GM12878 (cell line): ENCODE results near the gene GNAQ. TPM values are rescaled to one million over a fixed set of nuclear protein-coding genes. Genes with fewer than 3 reads are reported as not detected.

Experiments
- ATAC-seq: fragments of 200-7000 bp; cut with Tn5 transposase; 3 replicates; pipeline ENCODE4 v1.9.1; 2020; ENCODE audit warnings: mild to moderate bottlenecking, moderate library complexity
- BruUV-seq: library from RNA; stranded (reverse); fragments of 400-500 nt; replicated peaks from 2 replicates; lab custom pipeline; 2021; lab: Mats Ljungman, UMichigan
- CTCF ChIA-PET: fragments of 300-600 bp; sonication (Branson Sonifier 250); formaldehyde crosslinking; extraction: SDS; loops from one replicate; lab custom pipeline; 2021; ENCODE audit warnings: inconsistent platforms; lab: Yijun Ruan, JAX
- POLR2A ChIA-PET: fragments of 350-600 bp; formaldehyde crosslinking; extraction: SDS; loops from one replicate; lab custom pipeline; 2021; ENCODE audit warnings: inconsistent platforms; lab: Charles Lee
- RAD21 ChIA-PET: fragments of 300-600 bp; sonication (Branson Sonifier 250); formaldehyde crosslinking; loops from one replicate; lab custom pipeline; 2023; ENCODE audit warnings: antibody characterized with exemption; ENCODE audit not compliant: unreplicated experiment; lab: Charles Lee
- SMC1A ChIA-PET: fragments of 300-600 bp; sonication (Branson Sonifier 250); formaldehyde crosslinking; loops from one replicate; lab custom pipeline; 2023; ENCODE audit not compliant: unreplicated experiment, uncharacterized antibody; lab: Charles Lee
- DNase-seq: peaks from one replicate; pipeline ENCODE4 v3.0.0-alpha.2; 2011; ENCODE audit warnings: low read depth, low spot score
- FAIRE-seq: peaks from 3 replicates; lab custom pipeline; 2011; peaks lifted over from hg19 to GRCh38; lab: Jason Lieb, UNC
- H2AFZ ChIP-seq: 2 replicates; pipeline ENCODE4 v1.6.0; 2011; ENCODE audit warnings: low read depth, low read length, control low read depth; ENCODE audit not compliant: control insufficient read depth
- H3K27ac ChIP-seq: 2 replicates; pipeline ENCODE4 v1.5.1; 2011; ENCODE audit warnings: control low read depth; ENCODE audit not compliant: control insufficient read depth, insufficient read depth
- H3K27me3 ChIP-seq, 2 experiments: replicated peaks in 1 of 2; 2 replicates each; pipeline versions ENCODE4 v1.6.0 to v1.6.1; 2011; ENCODE audit warnings: low read length in 1 of 2; ENCODE audit not compliant: control insufficient read depth in 2 of 2, insufficient read depth in 2 of 2
- H3K36me3 ChIP-seq, 2 experiments: 2 replicates each; pipeline ENCODE4 v1.5.1; 2011; ENCODE audit warnings: low read length in 1 of 2; ENCODE audit not compliant: control insufficient read depth in 2 of 2, insufficient read depth in 2 of 2
- H3K4me1 ChIP-seq: 2 replicates; pipeline ENCODE4 v1.6.1; 2011; ENCODE audit warnings: mild to moderate bottlenecking, low read length, moderate library complexity, mixed read lengths; ENCODE audit not compliant: control insufficient read depth, insufficient read depth
- H3K4me2 ChIP-seq: 2 replicates; pipeline ENCODE4 v1.6.0; 2011; ENCODE audit warnings: control low read depth; ENCODE audit not compliant: control insufficient read depth, insufficient read depth
- H3K4me3 ChIP-seq: fragments of 200-600 bp; sonication (generic); 2 replicates; pipeline ENCODE4 v1.5.1; 2016
- H3K79me2 ChIP-seq: 2 replicates; pipeline ENCODE4 v1.6.0; 2011; ENCODE audit warnings: low read length; ENCODE audit not compliant: control insufficient read depth, insufficient read depth
- H3K9ac ChIP-seq: 2 replicates; pipeline ENCODE4 v1.8.0; 2011; ENCODE audit warnings: low read length, control low read depth, mixed read lengths; ENCODE audit not compliant: control insufficient read depth, insufficient read depth
- H3K9me3 ChIP-seq: replicated peaks from 3 replicates; pipeline ENCODE4 v1.5.1; 2011; ENCODE audit warnings: mild to moderate bottlenecking, low read length; ENCODE audit not compliant: control insufficient read depth, insufficient read depth
- H4K20me1 ChIP-seq: 2 replicates; pipeline ENCODE4 v1.6.0; 2011; ENCODE audit not compliant: control insufficient read depth, insufficient read depth
- DPF2 ChIP-seq: fragments of 450-650 bp; IDR thresholded peaks from 2 replicates; pipeline ENCODE4 v1.6.1; 2017; ENCODE audit warnings: mild to moderate bottlenecking
- IKZF1 ChIP-seq: fragments of 450-650 bp; conservative IDR thresholded peaks from 2 replicates; pipeline ENCODE4 v1.6.1; 2017; ENCODE audit warnings: antibody characterized with exemption, mild to moderate bottlenecking
- IKZF2 ChIP-seq, 2 experiments: fragments of 450-650 bp; IDR thresholded peaks; 2 replicates each; pipeline ENCODE4 v1.6.1; 2017; ENCODE audit warnings: mild to moderate bottlenecking in 2 of 2, moderate library complexity in 2 of 2
- MTA2 ChIP-seq: fragments of 450-650 bp; IDR thresholded peaks from 2 replicates; pipeline ENCODE4 v1.6.1; 2016; ENCODE audit warnings: low read depth, mild to moderate bottlenecking, moderate library complexity
- NR2F1 ChIP-seq: fragments of 450-650 bp; conservative IDR thresholded peaks from 2 replicates; pipeline ENCODE4 v1.6.1; 2017; ENCODE audit warnings: mild to moderate bottlenecking
- RB1 ChIP-seq: fragments of 450-650 bp; formaldehyde crosslinking; IDR thresholded peaks from 2 replicates; pipeline ENCODE4 v1.6.1; 2017; ENCODE audit warnings: mild to moderate bottlenecking, borderline replicate concordance
- SREBF1 ChIP-seq: IDR thresholded peaks from 2 replicates; pipeline ENCODE4 v1.6.1; 2012; ENCODE audit warnings: mild to moderate bottlenecking, low read length
- ZBTB40 ChIP-seq: fragments of 450-650 bp; IDR thresholded peaks from 2 replicates; pipeline ENCODE4 v1.6.1; 2016; ENCODE audit warnings: mild to moderate bottlenecking, moderate library complexity, borderline replicate concordance
- ZNF24 ChIP-seq: fragments of 450-650 bp; IDR thresholded peaks from 2 replicates; pipeline ENCODE4 v1.6.1; 2017; ENCODE audit warnings: antibody characterized with exemption, mild to moderate bottlenecking
- WGBS: methylation state at CpG from one replicate; pipeline ENCODE4 v1.1.6; 2016; ENCODE audit warnings: low lambda C conversion rate; ENCODE audit not compliant: insufficient replicate concordance, insufficient coverage; ENCODE audit errors: missing lambda C conversion rate; 5-methylcytosine and 5-hydroxymethylcytosine counted together
- in situ Hi-C: fragments of 300-500 bp; cut with MboI; formaldehyde crosslinking; loops from 9 replicates; pipeline ENCODE4 v1.14.3; 2018; ENCODE audit warnings: mixed read lengths
- intact Hi-C: fragments of 100-400 bp; cut with micrococcal nuclease; formaldehyde crosslinking; loops from one replicate; pipeline ENCODE4 v1.14.2; 2022; ENCODE audit not compliant: unreplicated experiment
- polyA plus RNA-seq, 11 experiments: library from polyadenylated mRNA; depleted of rRNA in 4 of 11; unstranded in 6 of 11; stranded (reverse) in 5 of 11; fragments of >200 nt; fragmentation: Nextera tagmentation in 4 of 11; fragmentation: Illumina TruSeq in 1 of 11; extraction: Ambion mirVana in 4 of 11; extraction: Trizol in 1 of 11; gene quantifications; 1 replicate in 1 of 11; 2 replicates in 10 of 11; pipeline versions ENCODE4 v1.2.1 to v1.2.3, GENCODE V29; 2011 to 2016; ENCODE audit warnings: inconsistent platforms in 2 of 11, missing spikeins in 2 of 11, low read depth in 1 of 11
- total RNA-seq, 4 experiments: library from RNA; depleted of rRNA in 3 of 4; stranded (reverse); fragments of >200 nt in 3 of 4; fragmentation: Illumina TruSeq in 1 of 4; extraction: Trizol in 1 of 4; gene quantifications; 2 replicates each; pipeline versions ENCODE4 v1.2.1 to v1.2.3, GENCODE V29; 2013 to 2021

GNAQ gene
- total and polyA plus RNA-seq, 10 of the 15 experiments (the other 5 are each of a cell fraction or from before 2014, with no cell fraction given), result 0.15 to 47.2 (median 0.49) TPM

GRCh38 chr9:77841739-77842386 lies 189.7 kb downstream of the GNAQ start (continued):
- no peak for TF ChIP-seq RB1
- no peak for TF ChIP-seq NR2F1
- TF ChIP-seq, all 136 proteins: peak for 13

GRCh38 chr9:77839459-77840140 lies 192.0 kb downstream of the GNAQ start:
- ATAC-seq (no peak), FAIRE-seq (no peak), DNase-seq (no peak)
- H3K27me3 ChIP-seq, result no peaks in the 10 kb centered on the region
- BruUV-seq, result no TSS peak
- H3K79me2 ChIP-seq, result no peaks in the 10 kb centered on the region
- no peaks in the 10 kb centered on the region for H3K36me3 ChIP-seq
- H3K9ac ChIP-seq, result no peak overlapping the region
- SMC1A ChIA-PET, result interaction anchor here (0.7 to 3.4 kb wide), 13 partner anchors 8 to 194 kb away, joined by 3 to 19 read pairs (median 4); no protein-coding TSS in a partner anchor
- H3K4me2 ChIP-seq, result no peak overlapping the region
- POLR2A ChIA-PET, result interaction anchor here (0.7 to 1.4 kb wide), 3 partner anchors 11 to 14 kb away, joined by 3 to 6 read pairs (median 3); no protein-coding TSS in a partner anchor
- RAD21 ChIA-PET, result interaction anchor here (0.7 to 4.6 kb wide), 9 partner anchors 8 to 279 kb away, joined by 3 to 44 read pairs (median 4); no protein-coding TSS in a partner anchor
- intact Hi-C loops (loop anchor here (10.0 kb wide), 1 partner anchor 285 kb away; no protein-coding TSS in a partner anchor), in situ Hi-C loops (no loop called here)
- H3K4me3 ChIP-seq, result no peak overlapping the region
- WGBS, result 30% methylated on average over 6 of the region's 6 CpGs
- H3K27ac ChIP-seq, result no peak overlapping the region
- peaks cover 8% of the 10 kb centered on the region; the same call in 1 of the 2 replicates for H3K4me1 ChIP-seq
- no peaks in the 10 kb centered on the region for H4K20me1 ChIP-seq
- no peak overlapping the region for H2AFZ ChIP-seq
- TF ChIP-seq MTA2 (0 out of 2 replicates have a peak, but pooled peaks have one; percentile 36), ZBTB40 (no peak), IKZF1 (peak; percentile 67), DPF2 (peak; percentile 53; the same call in 1 of the 2 replicates), NR2F1 (peak; percentile 47; the same call in 1 of the 2 replicates), SREBF1 (no peak), ZNF24 (peak; percentile 57; the same call in 1 of the 2 replicates), IKZF2 (IDR thresholded peaks at IDR 0.05) (peak; percentile 45 to 60; a peak in 2 of 4 replicates)
- CTCF ChIA-PET, result interaction anchor here (0.7 to 2.1 kb wide), 9 partner anchors 9 to 384 kb away, joined by 3 to 6 read pairs (median 4); no protein-coding TSS in a partner anchor
- H3K9me3 ChIP-seq, result no peaks in the 10 kb centered on the region
